Measurements from ENCODE around the gene OR2A25.

DNA sequence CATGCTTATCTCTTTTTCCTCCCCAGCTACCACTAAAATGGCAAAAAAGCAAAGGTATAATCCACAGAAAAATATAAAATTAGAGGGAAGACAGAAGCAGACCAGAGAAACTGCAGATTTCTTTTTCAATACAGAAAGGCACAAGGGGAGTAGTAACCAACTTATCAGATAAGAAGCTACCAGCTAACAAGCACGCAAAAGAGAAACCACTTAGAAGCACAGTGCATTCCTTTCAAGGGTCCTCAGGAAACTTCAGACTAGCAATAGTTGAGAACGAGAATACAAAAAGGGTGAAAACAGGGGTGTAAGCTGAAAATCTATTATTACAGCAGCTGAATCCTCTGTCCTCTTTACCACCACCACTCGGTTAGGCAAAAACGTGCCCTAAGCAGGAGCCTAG is 30.7 kb upstream of the OR2A25 start:
- TF ChIP-seq YY1 (IDR thresholded peaks at IDR 0.05; ENCODE audit: low read depth) (no peak), EP300 (IDR thresholded peaks at IDR 0.05; ENCODE audit: borderline replicate concordance) (no peak), RAD21 (IDR thresholded peaks at IDR 0.05; ENCODE audit: low read depth) (no peak), FOXM1 (IDR thresholded peaks at IDR 0.05; ENCODE audit: borderline replicate concordance, low read depth) (no peak), ZBTB7A (IDR thresholded peaks at IDR 0.05; ENCODE audit: low read depth) (no peak)
- TF ChIP-seq, protein P1, sequence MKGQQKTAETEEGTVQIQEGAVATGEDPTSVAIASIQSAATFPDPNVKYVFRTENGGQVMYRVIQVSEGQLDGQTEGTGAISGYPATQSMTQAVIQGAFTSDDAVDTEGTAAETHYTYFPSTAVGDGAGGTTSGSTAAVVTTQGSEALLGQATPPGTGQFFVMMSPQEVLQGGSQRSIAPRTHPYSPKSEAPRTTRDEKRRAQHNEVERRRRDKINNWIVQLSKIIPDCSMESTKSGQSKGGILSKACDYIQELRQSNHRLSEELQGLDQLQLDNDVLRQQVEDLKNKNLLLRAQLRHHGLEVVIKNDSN (IDR thresholded peaks at IDR 0.05), result no peak
- TF ChIP-seq, protein P2, sequence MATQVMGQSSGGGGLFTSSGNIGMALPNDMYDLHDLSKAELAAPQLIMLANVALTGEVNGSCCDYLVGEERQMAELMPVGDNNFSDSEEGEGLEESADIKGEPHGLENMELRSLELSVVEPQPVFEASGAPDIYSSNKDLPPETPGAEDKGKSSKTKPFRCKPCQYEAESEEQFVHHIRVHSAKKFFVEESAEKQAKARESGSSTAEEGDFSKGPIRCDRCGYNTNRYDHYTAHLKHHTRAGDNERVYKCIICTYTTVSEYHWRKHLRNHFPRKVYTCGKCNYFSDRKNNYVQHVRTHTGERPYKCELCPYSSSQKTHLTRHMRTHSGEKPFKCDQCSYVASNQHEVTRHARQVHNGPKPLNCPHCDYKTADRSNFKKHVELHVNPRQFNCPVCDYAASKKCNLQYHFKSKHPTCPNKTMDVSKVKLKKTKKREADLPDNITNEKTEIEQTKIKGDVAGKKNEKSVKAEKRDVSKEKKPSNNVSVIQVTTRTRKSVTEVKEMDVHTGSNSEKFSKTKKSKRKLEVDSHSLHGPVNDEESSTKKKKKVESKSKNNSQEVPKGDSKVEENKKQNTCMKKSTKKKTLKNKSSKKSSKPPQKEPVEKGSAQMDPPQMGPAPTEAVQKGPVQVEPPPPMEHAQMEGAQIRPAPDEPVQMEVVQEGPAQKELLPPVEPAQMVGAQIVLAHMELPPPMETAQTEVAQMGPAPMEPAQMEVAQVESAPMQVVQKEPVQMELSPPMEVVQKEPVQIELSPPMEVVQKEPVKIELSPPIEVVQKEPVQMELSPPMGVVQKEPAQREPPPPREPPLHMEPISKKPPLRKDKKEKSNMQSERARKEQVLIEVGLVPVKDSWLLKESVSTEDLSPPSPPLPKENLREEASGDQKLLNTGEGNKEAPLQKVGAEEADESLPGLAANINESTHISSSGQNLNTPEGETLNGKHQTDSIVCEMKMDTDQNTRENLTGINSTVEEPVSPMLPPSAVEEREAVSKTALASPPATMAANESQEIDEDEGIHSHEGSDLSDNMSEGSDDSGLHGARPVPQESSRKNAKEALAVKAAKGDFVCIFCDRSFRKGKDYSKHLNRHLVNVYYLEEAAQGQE (IDR thresholded peaks at IDR 0.05; ENCODE audit: low read depth), result no peak
